ENCODE results near the gene MAP2K3. TPM values are rescaled to one million over a fixed set of nuclear protein-coding genes. Genes with fewer than 3 reads are reported as not detected.

MAP2K3 gene
- total RNA-seq, 6 experiments from 2014 or later: 22.6 to 80.7 (median 60.7) TPM

DNA sequence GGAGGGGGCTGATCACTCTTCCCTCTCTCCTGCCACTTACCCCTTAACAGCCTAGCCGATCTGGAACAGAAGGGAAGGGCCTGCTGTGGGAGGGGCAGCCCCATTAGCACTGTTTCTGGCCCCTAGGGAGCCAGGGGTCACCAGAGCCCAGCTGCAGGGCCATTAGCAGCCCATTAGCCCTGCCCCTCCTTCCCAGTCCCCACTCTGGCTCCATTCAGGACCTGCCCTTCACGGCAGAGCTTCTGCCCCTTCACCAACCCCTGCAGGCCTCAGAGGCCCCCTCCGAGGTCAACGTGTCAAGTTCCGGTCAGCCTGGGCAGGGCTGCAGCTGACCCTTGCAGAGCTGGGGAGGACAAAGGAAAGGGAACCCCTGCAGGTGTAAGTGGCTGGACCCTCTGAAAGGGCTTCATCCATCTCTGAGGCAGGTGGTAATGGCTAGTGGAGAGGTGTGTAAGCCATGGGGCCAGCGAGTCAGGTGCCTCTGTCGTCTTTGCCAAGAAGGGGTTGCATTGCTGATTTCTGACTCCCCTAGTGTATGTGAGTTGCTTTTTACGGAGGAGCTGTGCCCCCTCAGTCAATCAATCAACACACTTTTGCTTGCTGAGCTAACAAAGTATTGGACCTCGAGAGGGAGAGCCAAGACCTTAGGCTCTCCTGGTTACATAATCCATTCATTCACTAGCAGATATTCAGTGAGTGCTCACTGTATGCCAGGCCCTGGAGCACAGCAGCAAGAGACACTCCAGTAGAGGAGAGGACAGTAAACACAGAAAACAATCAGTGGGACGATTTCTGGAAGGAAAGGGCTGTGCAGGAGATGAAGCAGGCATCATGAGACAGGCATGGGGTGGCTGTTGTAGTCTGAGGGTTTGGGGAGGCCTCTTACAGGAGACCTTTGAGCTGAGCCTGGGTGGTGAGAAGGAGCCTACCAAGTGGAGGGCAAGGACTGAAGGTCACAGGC, 73.5 kb downstream of the MAP2K3 start:
- Histone ChIP-seq H3K9me3 (no peaks in the 10 kb centered on the region), H3K27ac (no peak overlapping the region), H3K4me3 (no peak overlapping the region), H3K36me3 (no peaks in the 10 kb centered on the region), H3K27me3 (no peaks in the 10 kb centered on the region), H3K4me1 (no peaks in the 10 kb centered on the region)
- ATAC-seq (peak in 1 of 4 donors; percentile 38), DNase-seq (no peak)
- WGBS (ENCODE audit: insufficient coverage, low coverage, low lambda C conversion rate, missing lambda C conversion rate): 32% methylated on average over 4 of the region's 10 CpGs
- TF ChIP-seq, protein P1, sequence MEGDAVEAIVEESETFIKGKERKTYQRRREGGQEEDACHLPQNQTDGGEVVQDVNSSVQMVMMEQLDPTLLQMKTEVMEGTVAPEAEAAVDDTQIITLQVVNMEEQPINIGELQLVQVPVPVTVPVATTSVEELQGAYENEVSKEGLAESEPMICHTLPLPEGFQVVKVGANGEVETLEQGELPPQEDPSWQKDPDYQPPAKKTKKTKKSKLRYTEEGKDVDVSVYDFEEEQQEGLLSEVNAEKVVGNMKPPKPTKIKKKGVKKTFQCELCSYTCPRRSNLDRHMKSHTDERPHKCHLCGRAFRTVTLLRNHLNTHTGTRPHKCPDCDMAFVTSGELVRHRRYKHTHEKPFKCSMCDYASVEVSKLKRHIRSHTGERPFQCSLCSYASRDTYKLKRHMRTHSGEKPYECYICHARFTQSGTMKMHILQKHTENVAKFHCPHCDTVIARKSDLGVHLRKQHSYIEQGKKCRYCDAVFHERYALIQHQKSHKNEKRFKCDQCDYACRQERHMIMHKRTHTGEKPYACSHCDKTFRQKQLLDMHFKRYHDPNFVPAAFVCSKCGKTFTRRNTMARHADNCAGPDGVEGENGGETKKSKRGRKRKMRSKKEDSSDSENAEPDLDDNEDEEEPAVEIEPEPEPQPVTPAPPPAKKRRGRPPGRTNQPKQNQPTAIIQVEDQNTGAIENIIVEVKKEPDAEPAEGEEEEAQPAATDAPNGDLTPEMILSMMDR (IDR thresholded peaks at IDR 0.05): no peak
- TF ChIP-seq POLR2A (IDR thresholded peaks at IDR 0.05): no peak
- intact Hi-C loops (cut with DNase I): no loop called here

DNA sequence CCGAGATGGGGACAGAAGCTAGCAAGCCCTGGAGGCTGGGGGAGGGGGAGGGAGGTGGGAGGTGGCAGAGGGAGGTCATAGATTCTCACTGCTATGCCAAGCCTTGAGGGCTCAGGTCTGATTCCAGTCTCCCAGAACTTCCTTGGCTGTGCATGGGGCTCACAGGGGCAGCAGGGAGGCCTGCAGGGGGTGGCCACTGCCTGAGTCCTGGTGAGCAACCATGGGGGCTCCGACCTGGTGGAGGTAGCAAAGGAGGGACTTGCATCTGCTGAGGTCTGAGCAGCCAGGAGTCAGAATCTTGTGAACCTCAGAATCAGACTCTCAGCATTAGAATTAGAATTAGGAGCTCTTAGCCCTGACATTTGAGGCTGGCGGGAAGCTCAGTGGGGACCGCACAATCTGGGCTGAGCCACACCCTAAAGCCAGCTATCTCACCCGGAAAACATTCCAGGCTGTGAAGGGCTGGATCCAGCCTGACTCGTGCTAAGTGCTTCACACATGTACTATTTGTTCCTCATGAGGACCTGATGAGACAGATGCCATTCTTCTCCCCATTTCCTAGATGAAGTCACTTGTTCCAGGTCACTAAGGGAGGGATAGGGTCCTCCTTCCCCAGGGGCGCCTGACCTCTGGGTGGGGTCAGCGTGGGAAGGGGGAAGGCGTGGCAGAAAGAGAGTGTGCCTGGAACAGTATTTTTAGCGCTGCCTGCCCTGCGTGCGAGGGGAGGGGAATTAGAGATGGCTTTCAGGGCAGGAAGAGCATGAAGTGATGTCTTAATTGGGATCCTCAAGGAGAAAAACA, 74.4 kb downstream of the MAP2K3 start:
- Histone ChIP-seq H3K27me3 (no peaks in the 10 kb centered on the region), H3K9me3 (no peaks in the 10 kb centered on the region), H3K27ac (no peak overlapping the region), H3K4me3 (no peak overlapping the region), H3K4me1 (no peaks in the 10 kb centered on the region), H3K36me3 (no peaks in the 10 kb centered on the region)
- intact Hi-C loops (cut with DNase I): no loop called here
- 48% methylated on average over 10 of the region's 12 CpGs for WGBS (ENCODE audit: insufficient coverage, low coverage, low lambda C conversion rate, missing lambda C conversion rate)
- TF ChIP-seq, protein P1 (IDR thresholded peaks at IDR 0.05): no peak
- no peak for TF ChIP-seq POLR2A (IDR thresholded peaks at IDR 0.05)
- ATAC-seq: no peak
- DNase-seq: no peak

DNA sequence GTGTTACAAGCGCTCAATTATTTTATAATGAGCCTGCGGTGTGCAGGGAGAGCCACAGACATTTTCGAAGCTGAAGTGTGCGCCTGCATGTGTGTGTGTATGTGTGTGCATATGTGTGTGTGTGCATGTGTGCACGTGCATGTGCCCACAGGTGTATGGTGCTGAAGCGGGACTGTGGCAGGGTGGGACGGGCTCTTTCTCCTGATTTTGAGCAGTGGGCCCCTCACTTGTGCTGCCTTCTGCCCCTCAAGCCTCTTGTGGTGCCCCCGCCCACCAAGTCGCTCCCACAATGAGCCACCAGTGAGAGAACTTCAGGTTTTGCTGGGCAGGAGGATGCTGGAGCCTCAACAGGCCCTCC, 75.0 kb downstream of the MAP2K3 start:
- no peak for ATAC-seq
- 65% methylated on average over 3 of the region's 9 CpGs for WGBS (ENCODE audit: insufficient coverage, low coverage, low lambda C conversion rate, missing lambda C conversion rate)

DNA sequence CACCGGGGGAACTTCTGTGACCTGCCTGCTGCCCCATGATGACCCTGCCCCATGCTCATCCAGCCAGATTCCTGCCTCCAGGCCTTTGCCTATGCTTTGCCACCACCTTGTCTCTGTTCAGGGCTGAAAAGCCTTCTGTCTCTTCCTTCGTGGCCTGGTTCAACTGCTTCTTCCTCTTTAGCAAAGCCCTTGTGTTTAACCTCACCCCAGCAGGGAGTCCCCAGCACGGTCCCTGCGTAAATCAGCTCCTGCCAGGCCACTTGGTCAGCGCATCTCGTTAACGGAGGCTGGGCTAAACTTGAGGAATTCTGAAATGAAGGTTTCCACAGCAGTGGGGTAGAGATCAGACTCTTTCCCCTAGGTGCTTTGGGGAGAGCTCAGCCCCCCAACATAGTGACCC, 75.5 kb downstream of the MAP2K3 start:
- DNase-seq: no peak
- no peak for ATAC-seq
- no peaks in the 10 kb centered on the region for H3K27me3 ChIP-seq
- WGBS (ENCODE audit: insufficient coverage, low coverage, low lambda C conversion rate, missing lambda C conversion rate): 50% methylated on average over 2 of the region's 7 CpGs
- H3K36me3 ChIP-seq: no peaks in the 10 kb centered on the region
- no peak overlapping the region for H3K4me3 ChIP-seq
- TF ChIP-seq, protein P1 (IDR thresholded peaks at IDR 0.05): no peak
- no peak for TF ChIP-seq POLR2A (IDR thresholded peaks at IDR 0.05)
- no peaks in the 10 kb centered on the region for H3K9me3 ChIP-seq
- H3K4me1 ChIP-seq: no peaks in the 10 kb centered on the region
- intact Hi-C loops (cut with DNase I): no loop called here
- no peak overlapping the region for H3K27ac ChIP-seq

More for the DNA sequence above, 75.0 kb downstream of the MAP2K3 start:
- H3K4me1 ChIP-seq: no peaks in the 10 kb centered on the region
- TF ChIP-seq, protein P1 (IDR thresholded peaks at IDR 0.05): no peak
- TF ChIP-seq POLR2A (IDR thresholded peaks at IDR 0.05): no peak
- intact Hi-C loops (cut with DNase I): no loop called here
- H3K36me3 ChIP-seq: no peaks in the 10 kb centered on the region
- H3K27ac ChIP-seq: no peak overlapping the region
- H3K9me3 ChIP-seq: no peaks in the 10 kb centered on the region
- no peak overlapping the region for H3K4me3 ChIP-seq
- no peaks in the 10 kb centered on the region for H3K27me3 ChIP-seq
- DNase-seq: no peak

Measured in right lobe of liver (tissue), 6 donors.